ENCODE results near the gene C22orf42.
A peak's percentile ranks its signal among the peaks of the same experiment; 100 is the strongest.

- TF ChIP-seq CTCF (IDR thresholded peaks at IDR 0.05), result peak; percentile 7; the same call in 1 of the 2 replicates
- TF ChIP-seq ZFX (IDR thresholded peaks at IDR 0.05; ENCODE audit: borderline replicate concordance), result no peak
These were observed 46.0 kb upstream of the C22orf42 start, which contains the start of gene RFPL2 for GRCh38 chr22:32204856-32205722.
